ENCODE measurements around the gene PFKFB1. TPM values are rescaled to one million over a fixed set of nuclear protein-coding genes. Genes with fewer than 3 reads are reported as not detected.
"Not testable (repeated sequence)": the region's sequence is repeated elsewhere in the genome, so short reads cannot be mapped to it uniquely, and the experiment has no call there.

PFKFB1 gene
- total RNA-seq, 2 experiments from 2014 or later = 0.54 to 0.86 TPM

DNA sequence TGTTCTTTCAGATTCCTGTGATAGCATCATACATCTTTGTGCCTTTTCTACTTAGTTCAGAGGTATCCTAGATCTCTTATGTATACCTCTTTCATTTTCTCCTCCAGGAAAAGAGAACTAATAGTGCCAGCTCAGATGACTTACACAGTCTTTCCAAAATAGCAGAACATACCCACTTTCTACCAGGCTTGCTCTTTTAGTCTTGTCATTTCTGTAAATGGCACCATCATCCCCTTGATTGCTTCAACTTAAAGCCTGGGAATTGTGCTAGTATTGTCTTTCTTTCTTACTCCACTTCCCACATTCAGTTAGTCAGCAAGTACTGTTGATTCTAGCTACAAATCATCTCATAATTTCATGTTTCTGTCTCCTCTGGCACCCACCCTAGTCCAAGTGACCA, 11.3 kb upstream of the PFKFB1 start:
- Mint-ChIP-seq H3K9me3 (no peaks in the 10 kb centered on the region), H3K36me3 (peaks cover 49% of the 10 kb centered on the region), H3K4me3 (no peak overlapping the region), H3K27ac (no peak overlapping the region), H3K27me3 (no peaks in the 10 kb centered on the region), H3K4me1 (peaks cover 39% of the 10 kb centered on the region)
- DNase-seq = no peak

DNA sequence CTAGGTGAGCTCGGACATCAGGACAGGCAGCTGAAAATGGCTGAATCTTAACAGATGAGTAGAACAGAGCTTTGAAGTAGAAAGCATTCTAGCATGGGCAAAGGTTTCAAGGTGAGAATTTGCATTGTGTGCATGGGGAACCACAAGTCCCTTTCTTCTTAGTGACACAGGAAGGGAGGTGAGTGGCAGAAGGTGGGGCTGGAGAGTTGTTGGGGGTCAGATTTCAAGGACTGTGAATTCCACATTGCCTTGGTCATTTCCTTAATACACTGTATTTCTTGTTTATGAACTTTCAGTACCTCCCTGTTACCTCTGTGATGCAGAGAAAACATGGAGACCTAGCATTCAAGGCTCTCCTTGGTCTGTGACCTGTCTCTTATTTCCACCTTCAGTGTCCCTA, 10.2 kb upstream of the PFKFB1 start:
- Mint-ChIP-seq H3K9me3 (no peaks in the 10 kb centered on the region), H3K36me3 (peaks cover 49% of the 10 kb centered on the region), H3K4me1 (peaks cover 39% of the 10 kb centered on the region), H3K27me3 (no peaks in the 10 kb centered on the region), H3K4me3 (no peak overlapping the region), H3K27ac (no peak overlapping the region)
- DNase-seq = no peak

GRCh38 chrX:54999717-55000598, 6.0 kb upstream of the PFKFB1 start, which contains the start of gene APEX2:
APEX2 (plus strand) TSS chrX:55000363; CDS start chrX:55000423, 60 bp downstream.
- Mint-ChIP-seq H3K36me3 (peaks cover 34% of the 10 kb centered on the region), H3K27ac (peak within 1 kb of the TSS; percentile 88), H3K4me3 (peak within 1 kb of the TSS; percentile 97), H3K4me1 (peaks cover 20% of the 10 kb centered on the region), H3K27me3 (no peaks in the 10 kb centered on the region), H3K9me3 (no peaks in the 10 kb centered on the region)
- DNase-seq = peak; percentile 86

- H3K27ac Mint-ChIP-seq = no peak overlapping the region
- H3K36me3 Mint-ChIP-seq = peaks cover 3% of the 10 kb centered on the region
- H3K27me3 Mint-ChIP-seq = no peaks in the 10 kb centered on the region
- peaks cover 3% of the 10 kb centered on the region for H3K4me1 Mint-ChIP-seq
- H3K9me3 Mint-ChIP-seq = no peaks in the 10 kb centered on the region
- H3K4me3 Mint-ChIP-seq = no peak overlapping the region
- no peak for DNase-seq
Measured at GRCh38 chrX:54995621-54996020, 1.6 kb upstream of the PFKFB1 start.

- H3K27ac Mint-ChIP-seq = no peak overlapping the region
- no peaks in the 10 kb centered on the region for H3K27me3 Mint-ChIP-seq
- DNase-seq = no peak
- H3K9me3 Mint-ChIP-seq = no peaks in the 10 kb centered on the region
- no peaks in the 10 kb centered on the region for H3K36me3 Mint-ChIP-seq
- H3K4me3 Mint-ChIP-seq = no peak overlapping the region
- peaks cover 3% of the 10 kb centered on the region for H3K4me1 Mint-ChIP-seq
Measured at GRCh38 chrX:54994668-54995351, 822 bp upstream of the PFKFB1 start.

DNA sequence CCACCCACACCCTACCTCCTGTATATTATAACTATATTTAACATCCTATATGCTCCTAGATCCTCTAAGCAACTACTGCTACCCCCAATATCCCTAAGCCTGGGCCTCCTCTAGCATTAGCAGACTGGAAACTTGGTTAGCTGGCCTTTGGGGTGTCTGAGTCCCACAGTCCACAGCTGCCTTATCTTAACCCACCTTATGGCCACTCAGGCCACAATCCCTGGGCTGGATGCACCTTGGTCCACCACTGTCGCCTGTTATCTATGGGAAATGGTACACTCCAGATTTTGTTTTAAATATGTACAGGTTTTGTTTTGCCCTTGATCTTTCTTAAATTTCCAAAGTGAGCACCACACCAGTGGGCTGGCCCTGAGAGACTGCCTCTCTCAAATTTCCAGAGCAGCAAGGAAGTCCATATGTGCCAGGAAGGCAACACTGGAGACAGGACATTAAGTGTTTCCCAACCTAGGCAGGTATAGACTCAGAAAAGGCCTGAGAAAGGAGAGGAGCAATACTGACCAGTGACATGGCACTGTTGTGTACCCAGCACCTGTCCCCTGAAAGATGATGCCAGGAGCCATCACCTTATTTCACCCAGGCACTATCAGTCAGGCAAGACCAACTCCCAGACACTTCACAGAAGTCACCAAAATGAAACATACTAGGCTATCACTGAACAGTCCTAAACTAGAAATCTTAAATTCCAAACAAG, 921 bp downstream of the PFKFB1 start:
- Mint-ChIP-seq H3K4me3 (no peak overlapping the region), H3K9me3 (no peaks in the 10 kb centered on the region), H3K27me3 (no peaks in the 10 kb centered on the region), H3K36me3 (no peaks in the 10 kb centered on the region), H3K27ac (no peak overlapping the region), H3K4me1 (no peaks in the 10 kb centered on the region)
- no peak for DNase-seq

GRCh38 chrX:54991706-54992105, 2.3 kb downstream of the PFKFB1 start:
- Mint-ChIP-seq H3K4me3 (no peak overlapping the region), H3K27me3 (no peaks in the 10 kb centered on the region), H3K27ac (no peak overlapping the region), H3K36me3 (no peaks in the 10 kb centered on the region), H3K9me3 (no peaks in the 10 kb centered on the region), H3K4me1 (no peaks in the 10 kb centered on the region)
- no peak for DNase-seq

GRCh38 chrX:54983306-54983705, 10.7 kb downstream of the PFKFB1 start:
- not testable (repeated sequence) for H3K27me3 Mint-ChIP-seq, DNase-seq, H3K36me3 Mint-ChIP-seq, H3K27ac Mint-ChIP-seq, H3K9me3 Mint-ChIP-seq, H3K4me3 Mint-ChIP-seq, H3K4me1 Mint-ChIP-seq

- Mint-ChIP-seq H3K27ac (no peak overlapping the region), H3K36me3 (peaks cover 2% of the 10 kb centered on the region), H3K27me3 (no peaks in the 10 kb centered on the region), H3K4me1 (no peaks in the 10 kb centered on the region), H3K9me3 (peaks cover 2% of the 10 kb centered on the region), H3K4me3 (no peak overlapping the region)
- DNase-seq = no peak
Measured at GRCh38 chrX:54980334-54980733, 13.7 kb downstream of the PFKFB1 start.

DNA sequence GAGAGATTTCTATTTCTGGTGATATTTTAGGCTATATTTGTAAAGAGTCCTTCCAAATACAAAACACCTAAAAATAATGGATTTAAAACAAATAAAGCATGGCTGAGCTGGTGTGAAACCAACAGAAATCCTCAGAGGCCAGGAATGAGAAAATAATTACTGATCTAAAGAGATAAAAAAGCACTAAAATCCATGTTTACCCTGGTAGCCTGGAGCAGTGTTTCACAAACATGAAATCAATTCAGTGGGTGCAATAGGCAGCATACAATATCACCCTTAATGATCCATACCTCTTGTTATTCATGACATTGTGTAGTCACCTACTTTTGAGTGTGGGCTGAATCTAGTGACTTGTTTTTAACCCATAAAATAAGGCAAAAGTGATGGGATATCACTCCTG, 14.6 kb downstream of the PFKFB1 start:
- H3K4me1 Mint-ChIP-seq = no peaks in the 10 kb centered on the region
- H3K27me3 Mint-ChIP-seq = no peaks in the 10 kb centered on the region
- peaks cover 2% of the 10 kb centered on the region for H3K9me3 Mint-ChIP-seq
- no peak overlapping the region for H3K27ac Mint-ChIP-seq
- no peak overlapping the region for H3K4me3 Mint-ChIP-seq
- peaks cover 2% of the 10 kb centered on the region for H3K36me3 Mint-ChIP-seq
- no peak for DNase-seq

GRCh38 chrX:54978448-54978847, 15.5 kb downstream of the PFKFB1 start:
- no peaks in the 10 kb centered on the region for H3K27me3 Mint-ChIP-seq
- no peak overlapping the region for H3K4me3 Mint-ChIP-seq
- H3K4me1 Mint-ChIP-seq = no peaks in the 10 kb centered on the region
- H3K36me3 Mint-ChIP-seq = no peaks in the 10 kb centered on the region
- no peak for DNase-seq
- no peak overlapping the region for H3K27ac Mint-ChIP-seq
- no peaks in the 10 kb centered on the region for H3K9me3 Mint-ChIP-seq

GRCh38 chrX:54977387-54977786, 16.6 kb downstream of the PFKFB1 start:
- Mint-ChIP-seq H3K27ac (no peak overlapping the region), H3K4me1 (no peaks in the 10 kb centered on the region), H3K27me3 (no peaks in the 10 kb centered on the region), H3K4me3 (no peak overlapping the region), H3K9me3 (no peaks in the 10 kb centered on the region), H3K36me3 (no peaks in the 10 kb centered on the region)
- DNase-seq = no peak

DNA sequence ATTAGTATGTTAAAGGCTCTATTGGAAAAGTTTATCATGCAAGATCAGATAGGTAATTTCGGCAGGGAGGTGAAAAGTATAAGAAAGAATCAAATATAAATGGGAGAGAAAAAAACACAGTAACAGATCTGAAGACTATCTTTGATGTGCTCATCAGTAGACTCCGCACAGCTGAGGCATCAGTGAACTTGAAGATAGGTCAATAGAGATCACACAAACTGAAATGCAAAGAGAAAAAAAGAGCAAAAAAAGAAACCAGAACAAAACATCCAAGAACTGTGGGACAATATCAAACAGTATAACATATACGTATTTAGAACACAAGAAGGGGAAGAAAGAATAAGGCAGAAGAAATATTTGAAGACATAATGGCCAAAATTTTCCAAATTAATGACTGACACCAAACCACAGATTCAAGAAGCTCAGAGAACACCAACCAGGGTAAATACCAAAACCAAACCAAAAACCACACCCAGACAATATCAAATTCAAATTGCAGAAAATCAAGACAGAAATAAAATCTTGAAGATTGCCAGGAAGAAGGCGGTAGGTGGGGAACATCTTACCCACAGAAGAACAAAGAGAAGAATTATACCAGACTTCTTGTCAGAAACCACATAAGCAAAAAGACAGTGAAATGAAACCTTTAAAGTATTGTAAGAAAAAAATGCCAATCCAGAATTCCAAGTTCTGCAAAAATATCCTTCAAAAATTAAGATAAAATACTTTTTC, 29.1 kb downstream of the PFKFB1 start:
- H3K27me3 Mint-ChIP-seq = no peaks in the 10 kb centered on the region
- DNase-seq = no peak
- peaks cover 2% of the 10 kb centered on the region for H3K9me3 Mint-ChIP-seq
- no peaks in the 10 kb centered on the region for H3K36me3 Mint-ChIP-seq
- H3K4me3 Mint-ChIP-seq = peak overlapping the region; percentile 6
- peaks cover 20% of the 10 kb centered on the region for H3K4me1 Mint-ChIP-seq
- no peak overlapping the region for H3K27ac Mint-ChIP-seq

- Mint-ChIP-seq H3K36me3 (no peaks in the 10 kb centered on the region), H3K9me3 (no peaks in the 10 kb centered on the region), H3K4me1 (peaks cover 18% of the 10 kb centered on the region), H3K27me3 (no peaks in the 10 kb centered on the region), H3K27ac (no peak overlapping the region), H3K4me3 (no peak overlapping the region)
- DNase-seq = no peak
Measured at GRCh38 chrX:54961750-54962149, 32.2 kb downstream of the PFKFB1 start.

Measured in activated naive CD8-positive, alpha-beta T cell treated with anti-CD3 and anti-CD28 coated beads for 36 hours (primary cell).